Fibroblast of the aortic adventitia (primary cell): Measurements from ENCODE around the gene HSPA12A. TPM values are rescaled to one million over a fixed set of nuclear protein-coding genes. Genes with fewer than 3 reads are reported as not detected.

ENCODE experiments used
- DNase-seq: peaks from one replicate; pipeline ENCODE4 v3.0.0-alpha.2; 2010; ENCODE audit warnings: low read depth
- H3K4me3 ChIP-seq: 2 replicates; pipeline ENCODE4 v1.5.1; 2011; ENCODE audit warnings: low read depth, mild to moderate bottlenecking, control low read depth, low read length, moderate library complexity
- total RNA-seq: library from RNA; depleted of rRNA; stranded (reverse); fragments of >200 nt; gene quantifications from 2 replicates; pipeline ENCODE4 v1.2.3, GENCODE V29; 2012; ENCODE audit warnings: low replicate concordance
- TF ChIP-seq, protein P1 (sequence below): IDR thresholded peaks from 2 replicates; pipeline ENCODE4 v1.5.1; 2011; ENCODE audit warnings: mild to moderate bottlenecking, low read length, control low read depth, inconsistent platforms; ENCODE audit not compliant: insufficient read depth

HSPA12A gene
- total RNA-seq, 1 donor, result 10.3 TPM

DNA sequence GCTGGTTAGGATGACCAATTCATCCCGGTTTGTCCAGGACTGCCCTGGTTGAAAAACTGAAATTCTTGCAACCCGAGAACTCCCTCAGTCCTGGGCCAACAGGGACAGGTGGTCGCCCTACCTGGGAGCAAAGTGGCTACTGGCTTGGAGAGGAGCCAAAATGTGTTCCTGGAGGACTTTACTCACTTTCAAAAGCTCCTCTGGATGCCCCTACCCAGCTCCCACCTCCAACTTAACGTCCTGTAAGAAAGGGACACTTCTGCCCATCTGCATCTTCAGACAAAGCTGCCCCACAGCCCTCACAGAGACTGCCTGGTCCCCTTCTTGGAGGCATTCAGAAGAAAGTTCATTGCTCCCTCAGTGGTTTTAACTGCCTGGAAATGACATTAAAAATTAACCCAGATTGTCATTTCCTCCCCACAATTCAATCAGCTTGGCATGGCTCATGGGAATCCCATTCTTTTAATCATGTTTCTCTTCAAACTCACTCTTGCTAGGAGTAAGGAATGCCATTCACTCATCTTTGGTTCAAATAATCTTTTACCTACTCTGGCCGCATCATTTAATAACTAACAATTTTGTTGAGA, 24.0 kb upstream of the HSPA12A start:
- DNase-seq, result no peak
- TF ChIP-seq, protein P1, sequence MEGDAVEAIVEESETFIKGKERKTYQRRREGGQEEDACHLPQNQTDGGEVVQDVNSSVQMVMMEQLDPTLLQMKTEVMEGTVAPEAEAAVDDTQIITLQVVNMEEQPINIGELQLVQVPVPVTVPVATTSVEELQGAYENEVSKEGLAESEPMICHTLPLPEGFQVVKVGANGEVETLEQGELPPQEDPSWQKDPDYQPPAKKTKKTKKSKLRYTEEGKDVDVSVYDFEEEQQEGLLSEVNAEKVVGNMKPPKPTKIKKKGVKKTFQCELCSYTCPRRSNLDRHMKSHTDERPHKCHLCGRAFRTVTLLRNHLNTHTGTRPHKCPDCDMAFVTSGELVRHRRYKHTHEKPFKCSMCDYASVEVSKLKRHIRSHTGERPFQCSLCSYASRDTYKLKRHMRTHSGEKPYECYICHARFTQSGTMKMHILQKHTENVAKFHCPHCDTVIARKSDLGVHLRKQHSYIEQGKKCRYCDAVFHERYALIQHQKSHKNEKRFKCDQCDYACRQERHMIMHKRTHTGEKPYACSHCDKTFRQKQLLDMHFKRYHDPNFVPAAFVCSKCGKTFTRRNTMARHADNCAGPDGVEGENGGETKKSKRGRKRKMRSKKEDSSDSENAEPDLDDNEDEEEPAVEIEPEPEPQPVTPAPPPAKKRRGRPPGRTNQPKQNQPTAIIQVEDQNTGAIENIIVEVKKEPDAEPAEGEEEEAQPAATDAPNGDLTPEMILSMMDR, result no peak
- H3K4me3 ChIP-seq, result no peak overlapping the region

DNA sequence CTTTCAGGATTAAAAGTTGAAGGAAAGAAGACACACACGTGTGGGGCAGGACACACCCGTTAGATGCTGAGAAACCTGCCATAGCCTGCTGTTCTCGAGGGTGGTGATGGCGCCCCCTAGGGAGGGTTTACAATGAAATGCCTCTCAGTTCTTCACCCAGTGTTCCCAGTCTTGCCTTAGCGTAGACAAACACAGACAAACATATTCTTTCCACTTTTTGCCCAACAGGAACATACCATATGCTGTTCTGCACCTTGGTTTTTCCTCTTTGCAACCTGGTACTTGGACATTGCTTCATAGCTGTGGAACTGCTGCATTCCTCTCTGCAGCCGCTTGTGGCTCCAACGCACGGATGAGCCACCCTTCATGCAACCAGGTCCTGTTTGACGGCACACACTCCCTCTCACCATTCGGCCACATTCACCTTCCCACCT, 23.3 kb upstream of the HSPA12A start:
- H3K4me3 ChIP-seq, result no peak overlapping the region
- DNase-seq, result peak; percentile 24
- TF ChIP-seq, protein P1, result peak; percentile 39

DNA sequence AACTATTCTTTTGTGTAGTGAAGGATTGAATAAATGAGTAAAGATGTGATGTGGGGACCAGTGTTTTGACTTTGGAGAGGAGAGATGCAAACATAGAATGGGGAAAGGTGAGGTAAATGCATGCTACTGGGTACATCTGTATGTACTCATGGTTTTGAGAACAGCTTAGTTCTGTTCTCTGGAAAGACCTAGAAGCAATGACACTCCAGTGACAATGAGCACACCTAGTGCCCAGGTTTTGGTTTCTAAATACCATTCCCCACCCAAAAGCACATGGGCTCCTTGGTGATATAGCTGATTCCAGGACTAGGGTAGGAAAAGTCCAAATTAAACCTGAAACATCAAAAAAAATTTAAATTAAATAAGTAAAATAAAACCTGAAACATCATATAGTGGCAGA, 22.6 kb upstream of the HSPA12A start:
- no peak for DNase-seq
- TF ChIP-seq, protein P1, result no peak
- no peak overlapping the region for H3K4me3 ChIP-seq

DNA sequence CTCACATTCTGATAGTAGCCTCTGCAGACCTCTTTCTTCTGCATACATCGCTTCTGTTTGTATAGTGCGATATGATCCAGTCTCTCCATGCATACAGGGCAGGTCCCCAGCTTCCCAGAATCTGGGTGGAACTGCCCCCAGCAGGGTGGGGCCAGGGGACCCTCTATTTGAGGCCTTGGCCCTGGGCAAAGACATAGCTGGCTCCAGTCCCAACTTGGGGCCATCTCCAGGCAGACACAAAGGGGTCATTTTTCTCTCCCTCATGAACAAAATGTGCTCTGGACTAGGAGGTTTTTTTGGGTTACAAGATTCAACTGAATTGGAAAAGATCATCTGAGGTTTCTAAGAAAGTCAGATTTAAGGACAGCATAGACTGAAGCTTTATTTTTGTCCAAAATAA, 21.1 kb upstream of the HSPA12A start:
- TF ChIP-seq, protein P1, result no peak
- no peak overlapping the region for H3K4me3 ChIP-seq
- DNase-seq, result no peak

DNA sequence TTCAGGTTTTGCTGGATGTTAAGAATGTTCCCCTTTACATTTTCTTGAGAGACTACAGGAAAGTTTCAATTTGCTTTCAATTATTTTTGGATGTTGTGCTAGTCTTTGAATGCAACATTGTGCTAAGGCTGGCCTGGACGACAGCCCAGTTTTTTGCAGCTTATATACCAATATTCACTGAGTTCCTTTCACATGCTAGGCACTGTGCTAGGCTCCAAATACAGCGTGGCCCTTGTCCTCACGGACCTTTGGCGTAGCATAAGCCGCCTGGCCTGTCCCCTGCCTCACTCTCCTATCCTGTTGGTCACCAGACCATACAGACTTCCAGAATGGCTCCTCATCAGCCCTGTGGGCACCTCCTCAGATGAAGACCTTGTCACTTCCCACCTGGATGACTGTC, 19.5 kb upstream of the HSPA12A start:
- no peak for DNase-seq
- TF ChIP-seq, protein P1, result no peak
- no peak overlapping the region for H3K4me3 ChIP-seq

DNA sequence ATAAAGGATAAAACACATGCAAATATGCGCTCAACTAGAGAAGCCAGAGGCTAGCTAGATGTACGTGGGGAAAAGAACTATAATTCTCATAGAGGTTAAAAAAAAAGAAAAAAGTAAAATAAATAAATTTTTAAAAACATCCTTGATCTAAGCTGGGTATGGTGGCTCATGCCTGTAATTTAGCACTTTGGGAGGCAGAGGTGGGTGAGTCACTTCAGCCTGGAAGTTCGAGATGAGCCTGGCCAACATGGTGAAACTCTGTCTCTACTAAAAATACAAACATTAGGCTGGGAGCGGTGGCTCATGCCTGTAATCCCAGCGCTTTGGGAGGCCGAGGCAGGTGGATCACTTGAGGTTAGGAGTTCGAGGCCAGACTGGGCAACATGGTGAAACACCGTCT, 18.6 kb upstream of the HSPA12A start:
- TF ChIP-seq, protein P1, result no peak
- no peak for DNase-seq
- H3K4me3 ChIP-seq, result no peak overlapping the region

DNA sequence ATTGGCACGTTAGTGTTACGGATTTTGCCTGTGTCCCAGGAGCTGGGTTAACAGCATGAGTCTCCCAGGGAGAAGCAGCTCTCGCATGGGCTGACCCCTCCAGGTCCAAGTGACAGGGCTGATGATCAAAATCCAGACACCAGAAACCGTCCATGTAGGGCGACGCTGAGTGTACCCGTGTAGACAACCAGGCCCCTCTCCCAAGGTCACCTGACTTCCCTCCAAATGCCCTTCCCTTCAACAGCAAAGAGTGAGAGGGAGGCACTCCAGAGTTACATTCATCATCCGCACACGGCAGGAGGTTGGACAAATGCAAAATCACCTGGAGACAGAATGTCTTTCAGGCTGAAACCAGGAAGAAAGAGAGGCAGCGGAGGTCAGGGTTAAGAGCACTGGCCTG, 14.9 kb upstream of the HSPA12A start:
- TF ChIP-seq, protein P1, result no peak
- no peak overlapping the region for H3K4me3 ChIP-seq
- no peak for DNase-seq
